Naive thymus-derived CD4-positive, alpha-beta T cell (primary cell): ENCODE measurements around the gene SLC29A4. TPM values are rescaled to one million over a fixed set of nuclear protein-coding genes. Genes with fewer than 3 reads are reported as not detected.

Experiments
- ATAC-seq: fragments of 150-1000 bp; cut with Tn5 transposase; 2 replicates; pipeline ENCODE4 v1.10.0; 2021; ENCODE audit warnings: mild to moderate bottlenecking, moderate library complexity
- CTCF ChIA-PET: fragments of 350-600 bp; sonication (Branson Sonifier 250); formaldehyde crosslinking; loops from one replicate; lab custom pipeline; 2021; ENCODE audit warnings: antibody characterized with exemption; lab: Charles Lee
- POLR2A ChIA-PET: fragments of 350-600 bp; sonication (Branson Sonifier 250); formaldehyde crosslinking; loops from one replicate; lab custom pipeline; 2021; ENCODE audit warnings: antibody characterized with exemption, inconsistent platforms; lab: Charles Lee
- DNase-seq, 9 donors: peaks; one replicate each; pipeline versions ENCODE4 v3.0.0 to v3.0.0-alpha.2; 2020 to 2022; ENCODE audit warnings: mixed read lengths in 1 of 9
- H3K27ac ChIP-seq: one replicate; pipeline ENCODE4 v1.7.0; 2013; ENCODE audit warnings: mild to moderate bottlenecking, low read depth, low read length, moderate library complexity
- H3K27me3 ChIP-seq, 2 donors: one replicate each; pipeline ENCODE4 v1.7.0; 2013; ENCODE audit warnings: low read length in 2 of 2, mild to moderate bottlenecking in 2 of 2, moderate library complexity in 2 of 2; ENCODE audit not compliant: control insufficient read depth in 2 of 2, insufficient read depth in 2 of 2
- H3K36me3 ChIP-seq, 3 experiments: 1 replicate in 2 of 3; 2 replicates in 1 of 3; pipeline ENCODE4 v1.7.0; 2013; ENCODE audit warnings: low read length in 3 of 3, mild to moderate bottlenecking in 3 of 3, moderate library complexity in 1 of 3; ENCODE audit not compliant: insufficient read depth in 3 of 3, control insufficient read depth in 2 of 3
- H3K4me1 ChIP-seq, 2 donors: one replicate each; pipeline ENCODE4 v1.7.0; 2013; ENCODE audit warnings: low read length in 2 of 2, mild to moderate bottlenecking in 2 of 2, moderate library complexity in 1 of 2; ENCODE audit not compliant: control insufficient read depth in 2 of 2, insufficient read depth in 2 of 2
- H3K4me3 ChIP-seq: 2 replicates; pipeline ENCODE4 v1.7.0; 2013; ENCODE audit warnings: mild to moderate bottlenecking, low read length
- H3K9me3 ChIP-seq, 3 experiments: 1 replicate in 2 of 3; 2 replicates in 1 of 3; pipeline ENCODE4 v1.7.0; 2013; ENCODE audit warnings: low read length in 3 of 3; ENCODE audit not compliant: control insufficient read depth in 2 of 3
- H3K27ac Mint-ChIP-seq, 9 donors: one replicate each; pipeline ENCODE4 v1.8.0; 2020 to 2022; ENCODE audit warnings: mixed read lengths in 9 of 9, mild to moderate bottlenecking in 8 of 9, moderate library complexity in 5 of 9, inconsistent platforms in 2 of 9
- H3K27me3 Mint-ChIP-seq, 5 donors: one replicate each; pipeline ENCODE4 v1.8.0; 2021 to 2022; ENCODE audit warnings: mixed read lengths in 5 of 5, mild to moderate bottlenecking in 1 of 5
- H3K36me3 Mint-ChIP-seq, 5 donors: one replicate each; pipeline ENCODE4 v1.8.0; 2020 to 2022; ENCODE audit warnings: mixed read lengths in 5 of 5, mild to moderate bottlenecking in 3 of 5, inconsistent platforms in 1 of 5
- H3K4me1 Mint-ChIP-seq, 7 donors: one replicate each; pipeline ENCODE4 v1.8.0; 2020 to 2022; ENCODE audit warnings: mixed read lengths in 7 of 7, mild to moderate bottlenecking in 3 of 7, inconsistent platforms in 1 of 7
- H3K4me3 Mint-ChIP-seq, 10 donors: one replicate each; pipeline ENCODE4 v1.8.0; 2020 to 2022; ENCODE audit warnings: mild to moderate bottlenecking in 10 of 10, mixed read lengths in 10 of 10, moderate library complexity in 6 of 10, inconsistent platforms in 2 of 10
- H3K9me3 Mint-ChIP-seq, 11 donors: one replicate each; pipeline ENCODE4 v1.8.0; 2020 to 2022; ENCODE audit warnings: mixed read lengths in 11 of 11, mild to moderate bottlenecking in 4 of 11, inconsistent platforms in 1 of 11, moderate library complexity in 1 of 11
- intact Hi-C, 2 donors: fragments of 100-400 bp; cut with micrococcal nuclease; formaldehyde crosslinking; loops; one replicate each; pipeline ENCODE4 v1.15.1; 2023
- polyA plus RNA-seq, 2 donors: library from polyadenylated mRNA; unstranded; fragments of 300-500 nt; fragmentation: Illumina TruSeq; gene quantifications; one replicate each; pipeline ENCODE4 v1.2.3, GENCODE V29; 2021
- total RNA-seq, 6 experiments: library from RNA in 5 of 6; stranded (reverse) in 5 of 6; gene quantifications; 1 replicate in 5 of 6; 2 replicates in 1 of 6; pipeline ENCODE4 v1.2.3 and lab custom pipeline; 2021 to 2026

Gene SLC29A4
- total RNA-seq (1 to 10 TPM in 1 of 5 experiments, under 1 TPM in 4; 0.11 to 1.3 (median 0.32) TPM), polyA plus RNA-seq (under 1 TPM in 1 of 2 donors, not detected in 1; 0.38 TPM), total RNA-seq (lab: John Stamatoyannopoulos, UW) (1.3 reads per million, percentile 2 among the genes with 10 or more reads in this experiment)

GRCh38 chr7:5282543-5283316 lies at the start of gene SLC29A4:
Gene SLC29A4 (plus strand): TSS chr7:5282943. CDS start chr7:5287817, 4,874 bp downstream.
- Histone ChIP-seq H3K4me1 (no peaks in the 10 kb centered on the region), H3K4me3 (no peak within 1 kb of the TSS), H3K36me3 (no peaks in the 10 kb centered on the region), H3K27me3 (no peaks in the 10 kb centered on the region), H3K27ac (no peak within 1 kb of the TSS), H3K9me3 (no peaks in the 10 kb centered on the region)
- Mint-ChIP-seq H3K27me3 (peaks cover 5 to 32% (median 5%) of the 10 kb centered on the region in 5 donors), H3K4me1 (peaks cover 0 to 2% (median 0%) of the 10 kb centered on the region in 7 donors), H3K27ac (no peak within 1 kb of the TSS), H3K4me3 (peak within 1 kb of the TSS in 2 of 10 donors; percentile 37 to 52), H3K9me3 (no peaks in the 10 kb centered on the region), H3K36me3 (no peaks in the 10 kb centered on the region)
- intact Hi-C loops: loop anchor here in 1 of 2 donors (1.0 kb wide), 1 partner anchor 14 kb away; no protein-coding TSS in a partner anchor
- ChIA-PET POLR2A (no interaction called here), CTCF (no interaction called here)
- ATAC-seq (peak; percentile 68), DNase-seq (no peak)

- H3K36me3 ChIP-seq: peaks cover 2 to 20% (median 5%) of the 10 kb centered on the region in 3 experiments
- no peak for ATAC-seq
- H3K36me3 Mint-ChIP-seq: peaks cover 4 to 17% (median 8%) of the 10 kb centered on the region in 5 donors
- no peak for DNase-seq
- H3K27me3 Mint-ChIP-seq: peaks cover 1 to 12% (median 6%) of the 10 kb centered on the region in 5 donors
- no peaks in the 10 kb centered on the region for H3K9me3 ChIP-seq
- H3K4me3 ChIP-seq: no peak overlapping the region
- POLR2A ChIA-PET: no interaction called here
- no peaks in the 10 kb centered on the region for H3K4me1 ChIP-seq
- H3K27ac Mint-ChIP-seq: peak overlapping the region in 1 of 9 donors; percentile 55
- H3K4me1 Mint-ChIP-seq: peaks cover 15 to 43% (median 37%) of the 10 kb centered on the region in 7 donors
- H3K27ac ChIP-seq: no peak overlapping the region
- CTCF ChIA-PET: interaction anchor here (0.7 kb wide), 1 partner anchor 18 kb away, joined by 6 read pairs; no protein-coding TSS in a partner anchor
- intact Hi-C loops: no loop called here
- H3K27me3 ChIP-seq: no peaks in the 10 kb centered on the region
- H3K9me3 Mint-ChIP-seq: no peaks in the 10 kb centered on the region
- no peak overlapping the region for H3K4me3 Mint-ChIP-seq
Measured at GRCh38 chr7:5234852-5235831, 47.6 kb upstream of the SLC29A4 start.

- H3K27ac ChIP-seq: no peak overlapping the region
- Mint-ChIP-seq H3K4me1 (peaks cover 14 to 31% (median 25%) of the 10 kb centered on the region in 7 donors), H3K36me3 (no peaks in the 10 kb centered on the region), H3K9me3 (no peaks in the 10 kb centered on the region), H3K27ac (peak overlapping the region in 1 of 9 donors; percentile 14), H3K27me3 (peaks cover 15 to 24% (median 17%) of the 10 kb centered on the region in 5 donors), H3K4me3 (no peak overlapping the region)
- ChIA-PET POLR2A (no interaction called here), CTCF (interaction anchor here (0.7 kb wide), 1 partner anchor 25 kb away, joined by 3 read pairs; no protein-coding TSS in a partner anchor)
- peak; percentile 64 for ATAC-seq
- H3K27me3 ChIP-seq: no peaks in the 10 kb centered on the region
- intact Hi-C loops: no loop called here
- no peak for DNase-seq
- peaks cover 0 to 4% of the 10 kb centered on the region in 2 donors for H3K4me1 ChIP-seq
- no peaks in the 10 kb centered on the region for H3K36me3 ChIP-seq
- H3K4me3 ChIP-seq: no peak overlapping the region
- no peaks in the 10 kb centered on the region for H3K9me3 ChIP-seq
Measured at GRCh38 chr7:5237286-5237685, 45.5 kb upstream of the SLC29A4 start.

GRCh38 chr7:5238500-5238899 lies 44.2 kb upstream of the SLC29A4 start:
- no peak overlapping the region for H3K27ac Mint-ChIP-seq
- Histone ChIP-seq H3K27me3 (no peaks in the 10 kb centered on the region), H3K4me1 (peaks cover 0 to 4% of the 10 kb centered on the region in 2 donors), H3K27ac (no peak overlapping the region), H3K4me3 (no peak overlapping the region), H3K36me3 (no peaks in the 10 kb centered on the region), H3K9me3 (no peaks in the 10 kb centered on the region)
- H3K36me3 Mint-ChIP-seq: no peaks in the 10 kb centered on the region
- peaks cover 15 to 28% (median 17%) of the 10 kb centered on the region in 5 donors for H3K27me3 Mint-ChIP-seq
- CTCF ChIA-PET: no interaction called here
- ATAC-seq: no peak
- intact Hi-C loops: no loop called here
- POLR2A ChIA-PET: no interaction called here
- H3K4me1 Mint-ChIP-seq: peaks cover 7 to 24% (median 15%) of the 10 kb centered on the region in 7 donors
- no peak for DNase-seq
- no peak overlapping the region for H3K4me3 Mint-ChIP-seq
- no peaks in the 10 kb centered on the region for H3K9me3 Mint-ChIP-seq

GRCh38 chr7:5243261-5243660 lies 39.5 kb upstream of the SLC29A4 start:
- intact Hi-C loops: loop anchor here in 1 of 2 donors (10.0 kb wide), 1 partner anchor 462 kb away; no protein-coding TSS in a partner anchor
- ChIA-PET CTCF (interaction anchor here (0.5 to 1.3 kb wide), 2 partner anchors 159 to 208 kb away, joined by 3 read pairs; no protein-coding TSS in a partner anchor), POLR2A (no interaction called here)
- Histone ChIP-seq H3K9me3 (no peaks in the 10 kb centered on the region), H3K4me3 (no peak overlapping the region), H3K4me1 (peaks cover 0 to 4% of the 10 kb centered on the region in 2 donors), H3K27me3 (no peaks in the 10 kb centered on the region), H3K27ac (no peak overlapping the region), H3K36me3 (no peaks in the 10 kb centered on the region)
- Mint-ChIP-seq H3K27ac (no peak overlapping the region), H3K36me3 (no peaks in the 10 kb centered on the region), H3K4me1 (peaks cover 7 to 13% (median 11%) of the 10 kb centered on the region in 7 donors), H3K9me3 (no peaks in the 10 kb centered on the region), H3K4me3 (no peak overlapping the region), H3K27me3 (peaks cover 11 to 28% (median 15%) of the 10 kb centered on the region in 5 donors)
- no peak for DNase-seq
- ATAC-seq: no peak
